Psoas muscle (tissue), 8 donors: Measurements from ENCODE around the gene E2F3. TPM values are rescaled to one million over a fixed set of nuclear protein-coding genes. Genes with fewer than 3 reads are reported as not detected.
A peak's percentile ranks its signal among the peaks of the same experiment; 100 is the strongest.

Experiments used
- ATAC-seq, 4 donors: fragments of 200-7000 bp; cut with Tn5 transposase; one replicate each; pipeline ENCODE4 v1.9.1; 2020; ENCODE audit warnings: moderate library complexity in 3 of 4, mild to moderate bottlenecking in 2 of 4
- DNase-seq, 2 donors: peaks; one replicate each; pipeline ENCODE4 v3.0.0-alpha.2; 2020
- H3K27ac ChIP-seq: fragments of 200-600 bp; one replicate; pipeline ENCODE4 v1.8.0; 2022
- H3K27me3 ChIP-seq, 3 donors: fragments of 200-600 bp in 1 of 3; one replicate each; pipeline versions ENCODE4 v1.6.1 to v1.8.0; 2013 to 2022; ENCODE audit warnings: low read length in 2 of 3, mild to moderate bottlenecking in 2 of 3, moderate library complexity in 1 of 3; ENCODE audit not compliant: insufficient read depth in 3 of 3
- H3K36me3 ChIP-seq, 2 donors: fragments of 200-600 bp in 1 of 2; one replicate each; pipeline versions ENCODE4 v1.6.1 to v1.8.0; 2013 to 2022; ENCODE audit warnings: low read depth in 1 of 2, mild to moderate bottlenecking in 1 of 2, moderate library complexity in 1 of 2; ENCODE audit not compliant: insufficient read depth in 1 of 2
- H3K4me1 ChIP-seq: fragments of 200-600 bp; one replicate; pipeline ENCODE4 v1.8.0; 2022
- H3K4me3 ChIP-seq: fragments of 200-600 bp; one replicate; pipeline ENCODE4 v1.8.0; 2022; ENCODE audit warnings: mild to moderate bottlenecking
- H3K9me3 ChIP-seq: fragments of 200-600 bp; one replicate; pipeline ENCODE4 v1.8.0; 2022
- CTCF ChIP-seq: fragments of 200-600 bp; IDR thresholded peaks from one replicate; pipeline ENCODE4 v1.8.0; 2022; ENCODE audit warnings: antibody characterized with exemption
- WGBS, 3 donors: extraction: QIAGEN DNeasy Blood & Tissue Kit; methylation state at CpG; one replicate each; pipeline versions ENCODE4 v1.1.6 to v1.1.7; 2013; 5-methylcytosine and 5-hydroxymethylcytosine counted together
- intact Hi-C, 2 donors: fragments of 100-400 bp; cut with DNase I; formaldehyde crosslinking; loops; one replicate each; pipeline versions ENCODE4 v1.11.0 to v1.14.2; 2022
- long read RNA-seq, 2 donors: library from polyadenylated mRNA; unstranded; transcript quantifications; one replicate each; pipeline ENCODE4 v2.0.0, GENCODE V29; 2021
- polyA plus RNA-seq, 3 donors: library from polyadenylated mRNA; stranded (reverse); fragments of 200-250 nt; gene quantifications; one replicate each; pipeline ENCODE4 v1.2.3, GENCODE V29; 2013
- total RNA-seq, 4 donors: library from RNA; stranded (reverse); fragmentation: NEBNext Ultra II Directional in 2 of 4; extraction: Animal tissue kit (Norgen Biotek cat#: 25700) in 2 of 4; gene quantifications; one replicate each; pipeline versions ENCODE4 v1.2.1 to v1.2.4, GENCODE V29; 2021 to 2023
- donor health status: healthy with polysubstance abuse.
- donor health status: DM: no; HTN: no; CAD: no; lungs with moderate emphysema.
- donor health status: Bipolar disorder and iron deficiency.
- donor health status: healthy.
- donor health status: DM: yes; HTN: yes; CAD: no.
- donor health status: DM: no; HTN: no; CAD: no.
- donor health status: DM: no; HTN: no; CAD: no.
- donor health status: DM: yes; HTN: yes; CAD: no.

Gene E2F3
- total RNA-seq (10 to 100 TPM in 3 of 4 donors, 1 to 10 TPM in 1; 8.8 to 16.8 (median 15.9) TPM), polyA plus RNA-seq (10 to 100 TPM in 1 of 3 donors, 1 to 10 TPM in 2; 4.8 to 15.3 (median 6.9) TPM)
- long read RNA-seq, donor 1, partial matches to known transcripts: 0 of 5 reads
- long read RNA-seq, donor 1, other reads (novel, unspliced or antisense): 5 of 5 reads
- long read RNA-seq, donor 2, partial matches to known transcripts: 0 of 3 reads
- long read RNA-seq, donor 2, other reads (novel, unspliced or antisense): 3 of 3 reads

GRCh38 chr6:20401205-20402091 is at the start of gene E2F3:
TSS of gene E2F3 (plus strand) at chr6:20401879. CDS start at chr6:20402233, 354 bp downstream.
- TF ChIP-seq CTCF: no peak
- H3K36me3 ChIP-seq: peaks cover 0 to 6% of the 10 kb centered on the region in 2 donors
- 0 to 1% (median 0%) methylated on average over 56 to 63 of the region's 63 CpGs for WGBS, 3 donors
- peak; percentile 100 for DNase-seq
- H3K4me3 ChIP-seq: peak within 1 kb of the TSS; percentile 84
- peak within 1 kb of the TSS; percentile 93 for H3K27ac ChIP-seq
- intact Hi-C loops: loop anchor here (5.0 kb wide), 2 partner anchors 109 to 131 kb away; partner anchors contain the start of gene CDKAL1 (in 2 of the 2)
- no peaks in the 10 kb centered on the region for H3K27me3 ChIP-seq
- H3K9me3 ChIP-seq: no peaks in the 10 kb centered on the region
- ATAC-seq: peak; percentile 91 to 94 (median 92)
- peaks cover 9% of the 10 kb centered on the region for H3K4me1 ChIP-seq

DNA sequence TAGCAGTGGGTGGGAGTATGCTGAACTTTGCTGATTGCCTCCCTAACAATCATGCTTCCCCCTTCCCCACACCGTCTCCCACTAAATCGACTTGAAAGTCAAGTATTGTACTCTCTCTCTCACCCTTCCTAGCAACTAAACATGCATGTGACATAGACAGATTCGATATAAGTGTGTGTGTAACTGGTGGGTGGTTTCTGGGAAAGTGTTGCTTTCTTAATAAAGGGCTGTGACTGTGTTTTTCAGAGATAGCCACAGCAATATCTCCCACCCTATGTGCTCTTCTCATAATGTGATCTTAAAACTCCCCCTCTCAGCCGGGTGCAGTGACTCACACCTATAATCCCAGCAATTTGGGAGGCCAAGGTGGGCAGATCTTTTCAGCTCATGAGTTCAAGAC is 49.3 kb upstream of the E2F3 start:
- no peak for TF ChIP-seq CTCF
- Histone ChIP-seq H3K27ac (no peak overlapping the region), H3K36me3 (no peaks in the 10 kb centered on the region), H3K4me1 (no peaks in the 10 kb centered on the region), H3K27me3 (peaks cover 0 to 1% (median 0%) of the 10 kb centered on the region in 3 donors), H3K4me3 (no peak overlapping the region), H3K9me3 (peaks cover 7% of the 10 kb centered on the region)
- 71 to 82% (median 75%) methylated on average over 4 of the region's 4 CpGs for WGBS, 3 donors
- no peak for ATAC-seq
- intact Hi-C loops: no loop called here
- DNase-seq: no peak

DNA sequence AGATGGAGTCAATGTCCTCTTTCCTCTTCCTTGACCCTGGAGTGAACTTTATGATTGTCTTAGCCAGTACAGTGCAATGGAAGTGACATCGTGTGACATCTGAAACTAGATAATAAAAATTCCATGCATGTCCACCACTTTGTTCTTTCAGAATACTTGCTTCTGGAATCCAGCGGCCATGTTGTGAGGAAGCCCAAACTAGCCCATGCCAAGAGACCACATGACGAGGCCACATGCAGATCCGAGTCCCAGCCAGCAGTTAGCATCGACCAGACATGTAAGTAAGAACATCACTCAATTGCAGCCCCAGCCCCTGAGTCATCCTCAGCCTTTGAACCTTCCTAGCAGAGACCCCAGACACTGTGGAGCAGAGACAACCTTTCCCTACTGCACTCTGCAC is 48.5 kb upstream of the E2F3 start:
- WGBS, 3 donors: 84 to 94% (median 86%) methylated on average over 5 of the region's 5 CpGs
- Histone ChIP-seq H3K4me3 (no peak overlapping the region), H3K27me3 (peaks cover 0 to 1% (median 0%) of the 10 kb centered on the region in 3 donors), H3K36me3 (no peaks in the 10 kb centered on the region), H3K9me3 (peaks cover 7% of the 10 kb centered on the region), H3K4me1 (no peaks in the 10 kb centered on the region), H3K27ac (no peak overlapping the region)
- TF ChIP-seq CTCF: no peak
- no peak for ATAC-seq
- intact Hi-C loops: no loop called here
- DNase-seq: no peak

GRCh38 chr6:20354366-20354765 is 47.3 kb upstream of the E2F3 start:
- TF ChIP-seq CTCF: no peak
- Histone ChIP-seq H3K27ac (no peak overlapping the region), H3K9me3 (peaks cover 7% of the 10 kb centered on the region), H3K27me3 (peaks cover 0 to 1% (median 0%) of the 10 kb centered on the region in 3 donors), H3K4me1 (no peaks in the 10 kb centered on the region), H3K36me3 (no peaks in the 10 kb centered on the region), H3K4me3 (no peak overlapping the region)
- ATAC-seq (no peak), DNase-seq (no peak)
- intact Hi-C loops: no loop called here
- 77 to 79% (median 78%) methylated on average over 3 of the region's 3 CpGs for WGBS, 3 donors
